ENCODE measurements around the gene RLIM.

The RLIM gene

DNA sequence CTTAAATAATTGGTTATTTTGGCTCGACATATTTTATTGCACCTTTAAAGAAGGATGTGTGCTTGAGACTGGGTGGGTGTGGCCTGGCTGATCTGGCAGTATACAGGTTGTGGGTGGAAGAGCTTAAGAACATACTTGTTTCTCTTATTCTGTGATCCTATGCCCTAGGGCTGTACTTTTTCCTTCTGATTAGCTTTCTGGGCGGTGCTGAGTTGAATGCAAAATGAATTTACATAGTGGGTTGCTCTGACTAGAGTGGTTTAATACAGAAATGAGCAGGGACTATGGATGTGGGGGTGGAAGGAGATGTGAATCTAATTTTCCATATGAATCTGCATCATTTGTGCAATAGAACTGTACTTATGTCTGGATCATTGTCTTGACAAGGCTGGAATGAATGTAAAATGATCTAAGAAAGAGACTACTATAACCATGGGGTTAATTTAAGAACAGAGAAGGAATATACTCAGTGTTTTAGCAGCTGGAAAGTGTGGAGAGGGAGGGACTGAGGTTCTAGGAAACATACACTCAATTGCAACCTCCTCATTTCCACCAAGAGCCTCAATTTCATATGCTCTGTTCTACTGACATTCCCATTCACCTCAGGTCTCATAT, 73.7 kb downstream of the RLIM start:
- no peak overlapping the region for H3K4me2 ChIP-seq (ENCODE audit: low read length)
- TF ChIP-seq, protein P1, sequence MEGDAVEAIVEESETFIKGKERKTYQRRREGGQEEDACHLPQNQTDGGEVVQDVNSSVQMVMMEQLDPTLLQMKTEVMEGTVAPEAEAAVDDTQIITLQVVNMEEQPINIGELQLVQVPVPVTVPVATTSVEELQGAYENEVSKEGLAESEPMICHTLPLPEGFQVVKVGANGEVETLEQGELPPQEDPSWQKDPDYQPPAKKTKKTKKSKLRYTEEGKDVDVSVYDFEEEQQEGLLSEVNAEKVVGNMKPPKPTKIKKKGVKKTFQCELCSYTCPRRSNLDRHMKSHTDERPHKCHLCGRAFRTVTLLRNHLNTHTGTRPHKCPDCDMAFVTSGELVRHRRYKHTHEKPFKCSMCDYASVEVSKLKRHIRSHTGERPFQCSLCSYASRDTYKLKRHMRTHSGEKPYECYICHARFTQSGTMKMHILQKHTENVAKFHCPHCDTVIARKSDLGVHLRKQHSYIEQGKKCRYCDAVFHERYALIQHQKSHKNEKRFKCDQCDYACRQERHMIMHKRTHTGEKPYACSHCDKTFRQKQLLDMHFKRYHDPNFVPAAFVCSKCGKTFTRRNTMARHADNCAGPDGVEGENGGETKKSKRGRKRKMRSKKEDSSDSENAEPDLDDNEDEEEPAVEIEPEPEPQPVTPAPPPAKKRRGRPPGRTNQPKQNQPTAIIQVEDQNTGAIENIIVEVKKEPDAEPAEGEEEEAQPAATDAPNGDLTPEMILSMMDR (IDR thresholded peaks at IDR 0.05; ENCODE audit: low read length) = no peak
- no peak for TF ChIP-seq EZH2 (IDR thresholded peaks at IDR 0.05; ENCODE audit: borderline replicate concordance, low read length)
- H3K27me3 ChIP-seq (ENCODE audit: insufficient read depth, low read length) = no peaks in the 10 kb centered on the region
- H3F3A ChIP-seq (ENCODE audit: insufficient read depth, low read length) = no peaks in the 10 kb centered on the region
- H4K20me1 ChIP-seq (ENCODE audit: insufficient read depth, low read length) = no peaks in the 10 kb centered on the region
- H3K36me3 ChIP-seq (ENCODE audit: insufficient read depth, low read length) = no peaks in the 10 kb centered on the region
- H3K9me3 ChIP-seq (ENCODE audit: low read length) = no peaks in the 10 kb centered on the region
- peaks cover 6% of the 10 kb centered on the region for H3K4me1 ChIP-seq (ENCODE audit: insufficient read depth, low read length, severe bottlenecking)
- no peaks in the 10 kb centered on the region for H3K9me2 ChIP-seq (ENCODE audit: low read depth, low read length)
- no peaks in the 10 kb centered on the region for H3K79me2 ChIP-seq (ENCODE audit: insufficient read depth, low read length)
- no peak overlapping the region for H2AFZ ChIP-seq (ENCODE audit: low read length)
- H3K27ac ChIP-seq (ENCODE audit: low read depth, low read length, poor library complexity, severe bottlenecking) = no peak overlapping the region
- no peak overlapping the region for H3K9ac ChIP-seq (ENCODE audit: low read length)
- no peak overlapping the region for H3K4me3 ChIP-seq (ENCODE audit: low read depth, low read length, poor library complexity, severe bottlenecking)

DNA sequence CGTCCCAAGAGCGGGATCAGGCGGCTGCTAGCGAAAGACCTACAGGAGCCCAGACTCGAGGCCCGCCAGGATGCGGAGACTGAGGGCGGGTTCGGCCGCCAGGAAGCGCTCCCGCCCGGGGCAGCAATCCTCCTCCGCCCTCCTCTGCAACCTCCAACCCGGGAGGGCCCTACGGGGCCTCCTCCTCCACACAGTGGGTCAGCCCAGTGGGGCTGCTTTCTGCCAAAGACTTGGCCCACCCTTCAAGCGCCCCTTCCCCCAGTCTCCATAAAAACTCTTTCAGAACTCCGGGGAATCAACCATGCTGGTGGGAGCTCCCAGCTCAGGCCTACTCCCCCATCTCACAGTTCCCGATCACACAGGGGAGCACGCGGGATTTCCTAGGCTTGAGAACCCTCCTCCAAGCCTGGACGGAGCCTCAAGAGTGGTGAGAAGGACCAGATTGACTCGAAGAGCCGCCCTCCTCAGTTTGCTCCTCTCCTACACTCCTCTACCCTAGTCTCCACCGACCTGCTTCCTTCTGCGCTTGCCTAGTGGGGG, 77.5 kb downstream of the RLIM start:
- Histone ChIP-seq H3K9me3 (ENCODE audit: low read length) (no peaks in the 10 kb centered on the region), H3K4me3 (ENCODE audit: low read depth, low read length, poor library complexity, severe bottlenecking) (peak overlapping the region; percentile 56), H3K27ac (ENCODE audit: low read depth, low read length, poor library complexity, severe bottlenecking) (no peak overlapping the region), H2AFZ (ENCODE audit: low read length) (no peak overlapping the region), H3K27me3 (ENCODE audit: insufficient read depth, low read length) (no peaks in the 10 kb centered on the region), H3K4me2 (ENCODE audit: low read length) (peak overlapping the region; percentile 63), H3K9me2 (ENCODE audit: low read depth, low read length) (no peaks in the 10 kb centered on the region), H3K4me1 (ENCODE audit: insufficient read depth, low read length, severe bottlenecking) (peaks cover 9% of the 10 kb centered on the region), H3K79me2 (ENCODE audit: insufficient read depth, low read length) (no peaks in the 10 kb centered on the region), H3K9ac (ENCODE audit: low read length) (no peak overlapping the region; the same call in 1 of the 2 replicates), H3K36me3 (ENCODE audit: insufficient read depth, low read length) (no peaks in the 10 kb centered on the region), H3F3A (ENCODE audit: insufficient read depth, low read length) (no peaks in the 10 kb centered on the region), H4K20me1 (ENCODE audit: insufficient read depth, low read length) (no peaks in the 10 kb centered on the region)
- no peak for TF ChIP-seq EZH2 (IDR thresholded peaks at IDR 0.05; ENCODE audit: borderline replicate concordance, low read length)
- TF ChIP-seq, protein P1 (IDR thresholded peaks at IDR 0.05; ENCODE audit: low read length) = no peak

DNA sequence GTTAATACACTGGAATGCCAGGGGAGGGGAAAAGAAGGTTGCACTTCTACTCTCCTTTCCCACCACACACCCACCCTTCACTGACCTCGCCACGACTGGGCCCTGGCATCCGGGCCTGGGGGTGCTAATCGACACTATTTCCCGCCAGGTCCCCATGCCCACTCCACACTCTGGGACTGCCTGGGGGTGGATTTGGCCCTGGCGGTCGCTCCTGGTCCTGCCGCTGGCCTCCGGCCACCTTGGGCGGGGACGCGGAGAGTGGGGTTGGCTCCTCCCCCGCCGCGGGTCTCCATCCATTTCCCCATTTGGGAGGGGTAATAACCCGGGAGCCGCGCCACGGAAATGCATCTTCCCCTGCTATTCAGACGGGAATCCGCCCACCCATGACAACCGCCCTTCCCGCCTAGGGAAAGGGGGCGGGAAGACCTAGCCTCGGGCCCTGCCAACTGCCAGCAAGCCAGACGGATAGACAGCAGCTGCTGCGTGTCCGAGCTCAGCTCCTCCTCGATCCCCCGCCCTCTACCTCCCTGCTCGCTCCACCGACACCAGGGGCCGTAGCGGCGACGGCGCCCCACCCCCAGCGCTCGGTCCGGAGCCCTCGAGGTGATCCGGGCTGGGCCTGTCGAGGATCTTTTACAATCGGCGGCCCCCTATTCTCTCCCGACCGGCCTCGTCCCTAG, 78.1 kb downstream of the RLIM start:
- Histone ChIP-seq H3F3A (ENCODE audit: insufficient read depth, low read length) (no peaks in the 10 kb centered on the region), H3K4me3 (ENCODE audit: low read depth, low read length, poor library complexity, severe bottlenecking) (peak overlapping the region; percentile 56), H3K4me2 (ENCODE audit: low read length) (peak overlapping the region; percentile 63), H3K79me2 (ENCODE audit: insufficient read depth, low read length) (no peaks in the 10 kb centered on the region), H3K27me3 (ENCODE audit: insufficient read depth, low read length) (no peaks in the 10 kb centered on the region), H3K9me2 (ENCODE audit: low read depth, low read length) (no peaks in the 10 kb centered on the region), H2AFZ (ENCODE audit: low read length) (no peak overlapping the region), H3K4me1 (ENCODE audit: insufficient read depth, low read length, severe bottlenecking) (peaks cover 9% of the 10 kb centered on the region), H4K20me1 (ENCODE audit: insufficient read depth, low read length) (no peaks in the 10 kb centered on the region), H3K9me3 (ENCODE audit: low read length) (no peaks in the 10 kb centered on the region), H3K27ac (ENCODE audit: low read depth, low read length, poor library complexity, severe bottlenecking) (no peak overlapping the region), H3K9ac (ENCODE audit: low read length) (peak overlapping the region; percentile 27; the same call in 1 of the 2 replicates), H3K36me3 (ENCODE audit: insufficient read depth, low read length) (no peaks in the 10 kb centered on the region)
- TF ChIP-seq EZH2 (IDR thresholded peaks at IDR 0.05; ENCODE audit: borderline replicate concordance, low read length) = no peak
- TF ChIP-seq, protein P1 (IDR thresholded peaks at IDR 0.05; ENCODE audit: low read length) = no peak

Measured in OCI-LY1 (cell line).